ENCODE results near the gene CBX8. TPM values are rescaled to one million over a fixed set of nuclear protein-coding genes. Genes with fewer than 3 reads are reported as not detected.
"Not testable (repeated sequence)": the region's sequence is repeated elsewhere in the genome, so short reads cannot be mapped to it uniquely, and the experiment has no call there.

CBX8 gene
- total RNA-seq, 1 donor from 2014 or later = 4.2 TPM

- no peaks in the 10 kb centered on the region for H3K9me3 ChIP-seq (ENCODE audit: control insufficient read depth in 3 of 3, low read length in 3 of 3)
- H3K4me3 ChIP-seq (ENCODE audit: low read length in 3 of 3) = no peak overlapping the region
- H3K9ac ChIP-seq (ENCODE audit: low read depth in 1 of 3, low read length in 3 of 3) = no peak overlapping the region
- no peaks in the 10 kb centered on the region for H3K4me1 ChIP-seq (ENCODE audit: control insufficient read depth in 3 of 3, insufficient read depth in 3 of 3, low read length in 3 of 3)
- peaks cover 6 to 18% (median 17%) of the 10 kb centered on the region in 3 donors for H3K27me3 ChIP-seq (ENCODE audit: control insufficient read depth in 3 of 3, insufficient read depth in 3 of 3, low read length in 3 of 3)
- no peak overlapping the region for H3K27ac ChIP-seq (ENCODE audit: low read depth, low read length)
- H3K36me3 ChIP-seq (ENCODE audit: control insufficient read depth in 3 of 3, insufficient read depth in 3 of 3, low read length in 3 of 3) = no peaks in the 10 kb centered on the region
Measured at GRCh38 chr17:79765708-79766107, 31.2 kb downstream of the CBX8 start.

- no peaks in the 10 kb centered on the region for H3K4me1 ChIP-seq (ENCODE audit: control insufficient read depth in 3 of 3, insufficient read depth in 3 of 3, low read length in 3 of 3)
- H3K9me3 ChIP-seq (ENCODE audit: control insufficient read depth in 3 of 3, low read length in 3 of 3) = no peaks in the 10 kb centered on the region
- H3K27me3 ChIP-seq (ENCODE audit: control insufficient read depth in 3 of 3, insufficient read depth in 3 of 3, low read length in 3 of 3) = peaks cover 3 to 21% (median 7%) of the 10 kb centered on the region in 3 donors
- H3K36me3 ChIP-seq (ENCODE audit: control insufficient read depth in 3 of 3, insufficient read depth in 3 of 3, low read length in 3 of 3) = no peaks in the 10 kb centered on the region
- H3K27ac ChIP-seq (ENCODE audit: low read depth, low read length) = no peak overlapping the region
- no peak overlapping the region for H3K9ac ChIP-seq (ENCODE audit: low read depth in 1 of 3, low read length in 3 of 3)
- no peak overlapping the region for H3K4me3 ChIP-seq (ENCODE audit: low read length in 3 of 3)
Measured at GRCh38 chr17:79761894-79762589, 34.8 kb downstream of the CBX8 start.

GRCh38 chr17:79760197-79760906, 36.5 kb downstream of the CBX8 start:
- Histone ChIP-seq H3K9ac (ENCODE audit: low read depth in 1 of 3, low read length in 3 of 3) (no peak overlapping the region), H3K27ac (ENCODE audit: low read depth, low read length) (no peak overlapping the region), H3K9me3 (ENCODE audit: control insufficient read depth in 3 of 3, low read length in 3 of 3) (no peaks in the 10 kb centered on the region), H3K36me3 (ENCODE audit: control insufficient read depth in 3 of 3, insufficient read depth in 3 of 3, low read length in 3 of 3) (no peaks in the 10 kb centered on the region), H3K4me1 (ENCODE audit: control insufficient read depth in 3 of 3, insufficient read depth in 3 of 3, low read length in 3 of 3) (no peaks in the 10 kb centered on the region), H3K4me3 (ENCODE audit: low read length in 3 of 3) (no peak overlapping the region), H3K27me3 (ENCODE audit: control insufficient read depth in 3 of 3, insufficient read depth in 3 of 3, low read length in 3 of 3) (peaks cover 7 to 30% (median 11%) of the 10 kb centered on the region in 3 donors)

- H3K27ac ChIP-seq (ENCODE audit: low read depth, low read length) = no peak overlapping the region
- no peaks in the 10 kb centered on the region for H3K4me1 ChIP-seq (ENCODE audit: control insufficient read depth in 3 of 3, insufficient read depth in 3 of 3, low read length in 3 of 3)
- peaks cover 12 to 40% (median 24%) of the 10 kb centered on the region in 3 donors for H3K27me3 ChIP-seq (ENCODE audit: control insufficient read depth in 3 of 3, insufficient read depth in 3 of 3, low read length in 3 of 3)
- H3K36me3 ChIP-seq (ENCODE audit: control insufficient read depth in 3 of 3, insufficient read depth in 3 of 3, low read length in 3 of 3) = no peaks in the 10 kb centered on the region
- no peaks in the 10 kb centered on the region for H3K9me3 ChIP-seq (ENCODE audit: control insufficient read depth in 3 of 3, low read length in 3 of 3)
- H3K4me3 ChIP-seq (ENCODE audit: low read length in 3 of 3) = no peak overlapping the region
- no peak overlapping the region for H3K9ac ChIP-seq (ENCODE audit: low read depth in 1 of 3, low read length in 3 of 3)
Measured at GRCh38 chr17:79758271-79758670, 38.6 kb downstream of the CBX8 start.

DNA sequence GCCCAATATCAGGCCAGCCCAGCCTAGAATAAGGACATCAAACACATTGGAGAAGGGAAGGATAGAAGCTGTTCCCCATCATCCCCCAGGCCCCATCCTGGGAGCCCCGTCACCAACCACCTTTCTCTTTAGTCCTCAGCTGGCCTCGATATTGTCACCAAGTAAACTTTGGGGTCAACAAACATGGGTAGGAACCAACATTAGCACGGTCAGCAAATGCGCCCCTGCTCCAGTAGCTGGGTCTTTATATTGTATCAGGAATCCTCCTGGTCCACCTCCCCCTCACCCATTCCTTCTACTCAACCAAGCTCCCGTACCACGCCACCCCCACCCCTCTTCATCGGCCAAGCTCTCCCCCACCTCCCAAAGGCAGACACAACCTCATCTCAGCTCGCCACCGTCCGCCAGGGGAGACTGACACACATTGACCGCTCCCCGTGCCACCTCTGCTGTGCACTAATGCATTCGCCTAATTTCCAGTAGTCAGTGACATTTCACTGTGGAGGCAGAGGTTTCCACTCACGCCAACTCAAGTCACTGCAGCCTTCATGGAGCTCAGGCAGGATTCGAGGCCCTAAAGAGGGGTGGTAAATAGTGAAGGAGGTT, 39.6 kb downstream of the CBX8 start:
- H3K27ac ChIP-seq (ENCODE audit: low read depth, low read length) = no peak overlapping the region
- no peaks in the 10 kb centered on the region for H3K4me1 ChIP-seq (ENCODE audit: control insufficient read depth in 3 of 3, insufficient read depth in 3 of 3, low read length in 3 of 3)
- H3K27me3 ChIP-seq (ENCODE audit: control insufficient read depth in 3 of 3, insufficient read depth in 3 of 3, low read length in 3 of 3) = peaks cover 12 to 38% (median 25%) of the 10 kb centered on the region in 3 donors
- no peaks in the 10 kb centered on the region for H3K9me3 ChIP-seq (ENCODE audit: control insufficient read depth in 3 of 3, low read length in 3 of 3)
- no peak overlapping the region for H3K9ac ChIP-seq (ENCODE audit: low read depth in 1 of 3, low read length in 3 of 3)
- no peaks in the 10 kb centered on the region for H3K36me3 ChIP-seq (ENCODE audit: control insufficient read depth in 3 of 3, insufficient read depth in 3 of 3, low read length in 3 of 3)
- H3K4me3 ChIP-seq (ENCODE audit: low read length in 3 of 3) = no peak overlapping the region

DNA sequence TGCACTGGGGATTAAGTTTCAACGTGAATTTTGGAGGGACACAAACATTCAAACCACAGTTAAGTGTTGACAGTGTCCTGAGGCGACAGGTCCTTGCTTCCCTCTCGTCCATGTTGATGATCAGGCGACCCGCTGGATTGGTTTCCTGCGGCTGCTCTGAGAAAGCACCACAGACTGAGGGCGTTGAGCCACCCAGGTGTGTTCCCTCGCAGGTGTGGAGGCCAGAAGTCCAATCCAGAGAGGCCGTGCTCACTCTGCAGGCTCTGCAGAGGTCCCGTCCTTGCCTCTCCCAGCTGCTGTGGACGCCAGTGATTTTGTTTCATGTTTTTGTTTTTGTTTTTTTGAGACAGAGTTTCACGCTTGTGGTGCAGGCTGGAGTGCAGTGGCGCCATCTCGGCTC, 41.3 kb downstream of the CBX8 start:
- Histone ChIP-seq H3K4me1 (ENCODE audit: control insufficient read depth in 3 of 3, insufficient read depth in 3 of 3, low read length in 3 of 3) (no peaks in the 10 kb centered on the region), H3K4me3 (ENCODE audit: low read length in 3 of 3) (no peak overlapping the region), H3K27me3 (ENCODE audit: control insufficient read depth in 3 of 3, insufficient read depth in 3 of 3, low read length in 3 of 3) (peaks cover 23 to 46% (median 37%) of the 10 kb centered on the region in 3 donors), H3K36me3 (ENCODE audit: control insufficient read depth in 3 of 3, insufficient read depth in 3 of 3, low read length in 3 of 3) (no peaks in the 10 kb centered on the region), H3K27ac (ENCODE audit: low read depth, low read length) (no peak overlapping the region), H3K9me3 (ENCODE audit: control insufficient read depth in 3 of 3, low read length in 3 of 3) (no peaks in the 10 kb centered on the region), H3K9ac (ENCODE audit: low read depth in 1 of 3, low read length in 3 of 3) (no peak overlapping the region)

DNA sequence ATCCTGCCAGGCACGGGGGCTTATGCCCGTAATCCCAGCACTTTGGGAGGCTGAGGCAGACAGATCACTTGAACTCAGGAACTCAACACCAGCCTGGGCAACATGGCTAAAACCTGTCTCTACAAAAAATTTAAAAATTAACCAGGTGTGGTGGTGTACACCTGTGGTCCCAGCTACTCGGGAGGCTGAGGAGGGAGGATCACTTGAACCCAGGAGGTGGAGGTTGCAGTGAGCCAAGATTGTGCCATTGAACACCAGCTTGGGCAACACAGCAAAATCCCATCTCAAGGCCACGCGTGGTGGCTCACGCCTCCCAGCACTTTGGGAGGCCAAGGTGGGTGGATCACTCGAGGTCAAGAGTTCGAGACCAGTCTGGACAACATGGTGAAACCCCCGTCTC, 42.0 kb downstream of the CBX8 start:
- H3K4me1 ChIP-seq (ENCODE audit: control insufficient read depth in 3 of 3, insufficient read depth in 3 of 3, low read length in 3 of 3); H3K9ac ChIP-seq (ENCODE audit: low read depth in 1 of 3, low read length in 3 of 3); H3K27ac ChIP-seq (ENCODE audit: low read depth, low read length); H3K4me3 ChIP-seq (ENCODE audit: low read length in 3 of 3); H3K9me3 ChIP-seq (ENCODE audit: control insufficient read depth in 3 of 3, low read length in 3 of 3); H3K36me3 ChIP-seq (ENCODE audit: control insufficient read depth in 3 of 3, insufficient read depth in 3 of 3, low read length in 3 of 3): not testable (repeated sequence)
- H3K27me3 ChIP-seq (ENCODE audit: control insufficient read depth in 3 of 3, insufficient read depth in 3 of 3, low read length in 3 of 3) = peaks cover 24 to 43% (median 42%) of the 10 kb centered on the region in 3 donors

GRCh38 chr17:79754370-79754769, 42.5 kb downstream of the CBX8 start:
- Histone ChIP-seq H3K9me3 (ENCODE audit: control insufficient read depth in 3 of 3, low read length in 3 of 3) (no peaks in the 10 kb centered on the region), H3K9ac (ENCODE audit: low read depth in 1 of 3, low read length in 3 of 3) (no peak overlapping the region), H3K4me3 (ENCODE audit: low read length in 3 of 3) (no peak overlapping the region), H3K36me3 (ENCODE audit: control insufficient read depth in 3 of 3, insufficient read depth in 3 of 3, low read length in 3 of 3) (no peaks in the 10 kb centered on the region), H3K4me1 (ENCODE audit: control insufficient read depth in 3 of 3, insufficient read depth in 3 of 3, low read length in 3 of 3) (no peaks in the 10 kb centered on the region), H3K27me3 (ENCODE audit: control insufficient read depth in 3 of 3, insufficient read depth in 3 of 3, low read length in 3 of 3) (peaks cover 27 to 48% (median 47%) of the 10 kb centered on the region in 3 donors), H3K27ac (ENCODE audit: low read depth, low read length) (no peak overlapping the region)

GRCh38 chr17:79752175-79752574, 44.7 kb downstream of the CBX8 start:
- Histone ChIP-seq H3K4me3 (ENCODE audit: low read length in 3 of 3) (no peak overlapping the region), H3K27me3 (ENCODE audit: control insufficient read depth in 3 of 3, insufficient read depth in 3 of 3, low read length in 3 of 3) (peaks cover 42 to 63% (median 61%) of the 10 kb centered on the region in 3 donors), H3K27ac (ENCODE audit: low read depth, low read length) (no peak overlapping the region), H3K9me3 (ENCODE audit: control insufficient read depth in 3 of 3, low read length in 3 of 3) (no peaks in the 10 kb centered on the region), H3K9ac (ENCODE audit: low read depth in 1 of 3, low read length in 3 of 3) (no peak overlapping the region), H3K4me1 (ENCODE audit: control insufficient read depth in 3 of 3, insufficient read depth in 3 of 3, low read length in 3 of 3) (peaks cover 0 to 4% (median 0%) of the 10 kb centered on the region in 3 donors), H3K36me3 (ENCODE audit: control insufficient read depth in 3 of 3, insufficient read depth in 3 of 3, low read length in 3 of 3) (no peaks in the 10 kb centered on the region)

Data from skeletal muscle tissue (tissue), 4 donors.